AG08395 (cell line): ENCODE results near the gene SCO1.
"Not testable (repeated sequence)": the region's sequence is repeated elsewhere in the genome, so short reads cannot be mapped to it uniquely, and the experiment has no call there.

Experiments used
- DNase-seq: peaks from one replicate; pipeline ENCODE4 v3.0.0; 2012; ENCODE audit warnings: mixed read lengths, low spot score

Gene SCO1

DNA sequence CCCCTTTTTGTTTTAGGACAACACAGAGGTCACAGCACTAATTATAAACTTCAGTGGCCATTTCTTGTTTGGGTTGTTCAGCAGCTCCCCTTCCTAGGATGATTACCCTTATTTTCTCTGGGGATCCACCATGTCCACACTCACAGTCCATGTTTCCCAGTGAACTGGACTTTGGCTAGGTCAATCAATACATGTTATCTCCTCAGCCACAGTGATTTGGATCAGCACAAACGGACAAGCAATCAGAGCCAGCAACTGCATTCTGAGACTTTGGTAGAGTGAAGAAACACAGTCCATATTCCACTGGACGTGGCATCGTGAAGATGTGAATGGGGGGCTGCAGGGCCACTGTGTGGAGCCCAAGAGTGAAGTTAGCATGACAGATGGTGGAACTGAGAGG is 27.9 kb upstream of the SCO1 start:
- no peak for DNase-seq

DNA sequence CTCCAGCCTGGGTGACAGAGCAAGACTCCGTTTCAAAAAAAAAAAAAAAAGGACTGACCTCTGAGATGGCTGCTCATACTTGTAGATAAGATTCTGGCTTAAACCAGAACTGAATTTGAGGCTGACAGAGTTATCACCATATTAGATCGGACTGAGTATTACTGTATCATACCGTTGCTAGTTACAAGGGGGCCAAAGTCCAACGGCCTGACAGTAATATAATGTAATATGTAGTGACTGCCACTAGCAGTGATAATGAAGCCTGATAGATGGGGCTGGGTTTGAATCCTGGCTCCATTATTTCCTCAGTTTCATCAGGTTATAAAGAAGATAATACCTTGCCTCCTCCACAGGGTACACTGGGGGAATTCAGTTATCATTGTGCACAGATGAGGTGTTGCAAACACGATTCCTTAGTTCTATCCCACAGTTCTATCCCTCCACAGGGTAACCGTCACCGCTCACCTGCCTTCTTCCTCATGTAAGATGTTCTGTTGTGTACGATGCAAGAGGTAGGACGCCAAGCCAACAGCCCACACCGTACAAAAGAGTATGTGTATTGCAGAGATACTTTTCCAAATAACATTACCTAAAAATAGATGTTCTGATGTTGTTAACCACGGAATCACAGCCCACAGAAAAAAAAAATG is 27.3 kb upstream of the SCO1 start:
- no peak for DNase-seq

DNA sequence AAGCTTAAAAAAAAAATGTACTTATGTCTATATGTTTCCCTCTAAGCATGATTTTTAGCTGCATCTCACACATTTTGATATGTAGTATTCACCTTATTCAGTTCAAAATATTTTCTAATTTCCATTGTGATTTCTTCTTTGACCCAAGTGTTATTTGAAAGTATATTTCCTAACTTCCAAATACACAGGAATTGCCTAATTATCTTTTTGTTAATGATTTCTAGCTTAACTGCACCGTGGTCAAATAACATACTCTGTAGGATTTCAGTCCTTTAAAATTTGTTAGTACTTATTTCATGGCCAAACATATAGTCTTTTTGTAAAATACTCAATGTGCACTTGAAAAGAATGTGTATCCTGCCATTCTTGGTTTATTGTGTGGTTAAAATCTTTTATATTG is 21.2 kb upstream of the SCO1 start:
- no peak for DNase-seq

DNA sequence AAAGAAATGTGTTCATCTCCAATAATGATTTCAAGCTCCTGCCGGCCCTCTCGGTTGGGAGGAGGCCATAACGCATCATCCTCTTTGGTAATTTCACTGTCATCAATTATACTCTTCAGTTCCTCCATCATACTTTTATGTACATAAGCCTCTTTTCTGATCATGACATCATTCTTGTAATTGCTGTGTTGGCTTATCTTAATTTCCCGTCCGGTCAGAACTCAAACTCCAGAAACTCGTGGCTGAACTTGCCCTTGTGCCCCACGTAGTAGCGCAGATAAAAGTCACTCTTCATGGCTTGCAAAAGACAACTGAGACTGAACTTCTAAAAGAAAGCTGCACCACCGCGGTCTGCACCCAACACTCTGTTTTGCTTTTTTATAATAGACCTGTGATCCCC is 18.9 kb upstream of the SCO1 start:
- DNase-seq, result no peak

DNA sequence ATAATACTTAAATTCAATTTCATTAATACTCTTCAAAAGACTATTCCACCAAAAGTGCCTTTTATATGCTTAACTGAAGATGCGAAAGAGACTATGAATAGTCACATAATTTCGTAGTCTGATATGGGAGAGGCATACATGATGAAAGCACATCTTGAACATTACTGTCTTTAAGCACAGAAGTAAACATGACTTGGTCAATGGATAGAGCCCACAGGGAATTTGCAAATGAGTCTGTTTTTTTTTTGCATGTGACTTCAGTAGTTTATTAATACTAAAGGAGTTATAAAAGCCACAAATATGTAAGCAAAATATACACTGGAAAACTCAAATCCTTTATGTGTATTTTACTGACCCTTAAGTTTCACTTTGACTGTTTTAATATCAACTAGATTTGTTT is 16.0 kb upstream of the SCO1 start:
- DNase-seq, result no peak

DNA sequence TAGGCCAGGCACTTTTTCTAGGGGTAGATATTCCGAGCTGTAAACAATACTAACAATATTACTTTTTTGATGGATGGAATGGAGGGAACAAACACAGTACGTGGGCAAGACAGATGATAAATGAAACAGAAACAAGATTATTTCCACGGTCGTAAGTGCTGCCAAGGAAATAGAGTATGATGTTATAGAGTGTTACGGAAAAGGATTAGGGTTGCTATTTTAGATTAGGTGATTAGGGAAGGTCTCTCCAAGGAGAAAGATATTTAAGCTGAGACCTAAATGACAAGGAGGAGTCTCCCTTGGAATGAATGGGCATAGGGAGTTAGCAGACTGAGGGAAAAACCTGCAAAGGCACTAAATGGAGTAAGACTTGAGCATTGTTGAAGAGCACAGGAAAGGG is 8.4 kb upstream of the SCO1 start:
- DNase-seq, result no peak

DNA sequence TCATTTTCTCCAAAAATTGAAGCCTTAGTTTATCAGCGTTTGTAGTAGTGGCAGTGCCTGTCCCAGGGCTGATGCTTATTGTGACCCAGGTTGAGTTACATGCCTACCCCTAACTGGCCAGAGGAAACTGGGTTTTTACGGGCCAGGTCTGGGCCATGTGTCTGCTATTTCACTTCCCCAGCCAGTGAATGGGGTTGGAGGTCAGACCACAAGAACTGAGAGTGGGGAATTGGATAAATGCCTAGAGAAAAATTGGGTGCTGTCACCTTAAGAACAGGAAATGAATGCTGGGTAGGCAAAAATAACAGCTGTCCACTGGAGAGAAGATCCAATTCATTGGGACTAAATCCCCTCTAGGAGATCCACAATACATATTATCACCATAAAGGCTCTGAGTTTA is 5.2 kb upstream of the SCO1 start:
- DNase-seq, result no peak

DNA sequence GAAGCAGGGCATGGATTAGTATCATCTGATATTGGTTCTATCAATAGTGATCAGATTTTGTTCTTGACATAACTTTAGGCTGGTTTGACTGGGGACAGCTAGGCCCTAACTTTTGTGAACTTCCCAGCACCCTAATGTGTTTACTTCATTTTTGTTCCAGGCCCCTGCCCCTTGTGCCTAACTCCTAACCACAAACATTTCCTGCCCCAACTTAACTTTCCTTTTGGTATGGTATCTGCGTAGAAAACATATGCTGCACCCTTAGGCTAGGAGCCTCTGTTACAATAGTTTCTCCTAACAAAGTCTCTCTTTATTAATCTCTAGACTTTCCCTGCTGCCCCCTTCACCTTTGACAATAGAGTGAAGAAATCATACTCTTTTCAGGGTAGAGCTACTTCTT is 2.5 kb upstream of the SCO1 start:
- no peak for DNase-seq

DNA sequence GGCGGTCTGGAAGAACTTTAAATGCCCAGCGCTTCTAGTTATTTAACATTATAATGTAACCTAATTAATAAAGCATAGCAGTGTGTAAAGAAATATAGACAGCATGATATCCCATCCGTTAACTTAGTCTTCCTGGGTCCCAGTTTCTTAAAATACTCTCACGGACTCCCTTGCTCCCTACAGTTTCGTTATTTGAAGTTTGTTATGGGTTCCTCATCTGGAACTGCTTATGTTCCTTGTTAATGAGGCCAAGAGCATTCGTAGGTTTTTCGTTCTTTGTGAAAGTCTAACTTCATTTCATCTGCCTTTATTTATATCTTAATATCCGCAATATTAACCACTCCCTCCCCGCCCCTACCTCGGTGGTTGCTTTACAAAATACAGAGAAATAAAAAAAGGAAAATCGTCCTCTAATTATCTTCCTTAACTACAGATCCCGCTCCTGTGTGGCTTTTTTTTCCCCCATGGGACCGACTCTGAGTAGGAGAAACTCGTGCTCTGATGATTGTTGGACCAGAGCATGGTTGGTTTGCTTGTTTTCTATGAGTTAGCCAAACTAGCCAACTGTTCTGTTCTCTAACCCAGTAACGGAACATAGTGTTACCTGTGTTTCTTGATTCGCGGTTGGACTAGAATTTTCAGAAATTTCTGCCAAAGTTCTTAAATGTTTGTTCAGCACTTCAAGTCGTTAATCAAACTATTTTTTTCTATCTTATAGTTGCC is 924 bp upstream of the SCO1 start:
- DNase-seq, result peak; percentile 41

DNA sequence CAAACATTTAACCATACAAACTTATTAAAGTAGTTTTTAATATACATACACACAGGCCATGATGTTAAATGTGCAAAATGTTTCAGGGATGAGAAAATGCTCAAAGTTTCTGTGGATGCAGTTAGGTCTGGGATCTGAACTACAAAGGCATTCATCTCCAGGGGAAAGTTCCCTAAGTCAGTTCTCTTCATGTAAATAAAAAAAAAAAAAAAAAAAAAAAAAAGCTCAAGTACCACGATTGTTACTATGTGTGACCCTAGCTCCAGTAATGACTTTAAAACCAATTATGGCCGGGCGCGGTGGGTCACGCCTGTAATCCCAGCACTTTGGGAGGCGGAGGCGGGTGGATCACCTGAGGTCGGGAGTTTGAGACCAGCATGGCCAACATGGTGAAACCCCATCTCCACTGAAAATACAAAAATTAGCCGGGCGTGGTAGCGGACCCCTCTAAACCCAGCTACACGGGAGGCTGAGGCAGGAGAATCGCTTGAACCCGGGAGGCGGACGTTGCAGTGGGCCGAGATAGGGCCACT is 1.4 kb downstream of the SCO1 start:
- not testable (repeated sequence) for DNase-seq

DNA sequence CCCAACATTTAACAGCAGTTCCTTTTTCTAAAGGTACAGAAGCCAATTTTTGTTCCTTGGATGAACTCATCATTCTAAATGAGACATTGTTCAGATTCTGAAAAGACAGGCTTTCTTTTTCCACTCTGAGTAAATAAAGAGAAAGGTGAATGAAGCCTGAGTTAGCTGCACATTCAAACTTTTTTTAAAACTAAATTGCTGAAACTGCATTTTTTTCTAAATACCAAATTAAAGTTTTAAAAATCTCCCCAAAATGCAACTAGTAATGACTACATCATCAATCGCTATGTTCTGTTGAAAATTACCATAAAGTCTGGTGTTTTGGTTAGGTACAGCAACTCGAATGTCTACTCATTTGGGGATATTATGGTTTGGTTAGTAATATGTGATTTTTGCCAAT is 9.8 kb downstream of the SCO1 start:
- DNase-seq, result no peak

DNA sequence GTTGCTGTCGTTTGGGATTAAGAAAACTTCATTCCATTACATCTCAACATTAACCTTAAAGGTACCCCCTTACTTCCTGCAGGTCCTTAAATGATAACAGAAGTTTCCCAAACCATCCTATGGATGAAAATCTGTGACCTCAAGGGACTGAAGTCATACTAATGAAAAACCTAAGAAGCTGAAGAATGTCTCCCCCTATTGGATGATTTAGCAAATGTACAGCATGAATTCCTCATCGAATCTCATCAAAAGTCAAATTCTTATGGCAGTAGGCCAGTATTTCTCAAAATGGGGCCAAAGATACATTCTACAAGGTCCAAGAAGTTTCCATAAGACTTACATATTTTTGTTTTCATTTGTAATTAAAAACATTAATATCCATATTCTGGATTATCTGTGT is 13.5 kb downstream of the SCO1 start:
- peak; percentile 20 for DNase-seq

DNA sequence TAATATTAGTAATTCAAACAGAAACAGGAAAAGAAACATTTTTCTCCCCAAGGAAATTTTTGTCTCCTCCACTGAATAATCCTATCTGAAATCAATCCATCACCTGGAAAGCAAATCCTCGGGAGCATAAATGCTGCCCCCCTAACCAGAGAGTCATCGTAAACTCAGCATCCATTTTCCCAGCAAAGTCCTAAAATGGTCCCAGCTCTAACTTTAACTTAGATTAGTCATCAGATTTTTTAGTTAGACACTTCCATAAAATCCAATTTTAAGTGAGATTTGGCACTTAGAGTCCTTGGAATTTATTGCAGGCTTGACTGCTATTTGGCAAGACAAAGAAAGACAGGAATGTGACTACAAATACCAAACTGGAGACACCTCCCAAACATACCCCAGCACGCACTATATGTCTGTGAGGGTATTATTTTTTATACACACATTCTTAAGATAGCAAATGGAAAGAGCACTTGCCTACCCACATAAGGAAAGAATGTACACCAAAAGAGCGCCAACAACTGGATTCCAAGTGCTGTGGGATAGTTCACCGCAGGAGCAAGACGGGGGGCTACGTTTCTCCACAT is 15.4 kb downstream of the SCO1 start:
- DNase-seq, result peak; percentile 42

DNA sequence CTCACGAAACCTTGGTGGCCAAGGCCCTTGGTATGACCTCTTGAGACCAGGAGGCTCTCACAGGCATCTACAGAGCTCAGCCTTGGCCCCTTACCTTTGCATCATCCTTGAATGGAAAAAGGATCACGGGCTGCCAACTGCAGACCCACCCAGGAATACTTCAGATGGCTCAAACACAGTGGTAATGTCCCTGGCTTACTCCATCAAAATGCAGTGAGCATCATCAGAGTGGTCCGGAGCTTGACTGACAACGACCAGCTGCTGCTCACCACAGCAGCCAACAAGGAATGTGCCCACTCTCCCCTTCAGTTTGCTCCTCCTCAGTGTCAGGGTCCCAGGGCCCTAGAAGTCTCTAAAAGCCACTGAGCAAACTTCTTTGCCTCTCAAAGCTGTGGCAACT is 22.6 kb downstream of the SCO1 start:
- no peak for DNase-seq

DNA sequence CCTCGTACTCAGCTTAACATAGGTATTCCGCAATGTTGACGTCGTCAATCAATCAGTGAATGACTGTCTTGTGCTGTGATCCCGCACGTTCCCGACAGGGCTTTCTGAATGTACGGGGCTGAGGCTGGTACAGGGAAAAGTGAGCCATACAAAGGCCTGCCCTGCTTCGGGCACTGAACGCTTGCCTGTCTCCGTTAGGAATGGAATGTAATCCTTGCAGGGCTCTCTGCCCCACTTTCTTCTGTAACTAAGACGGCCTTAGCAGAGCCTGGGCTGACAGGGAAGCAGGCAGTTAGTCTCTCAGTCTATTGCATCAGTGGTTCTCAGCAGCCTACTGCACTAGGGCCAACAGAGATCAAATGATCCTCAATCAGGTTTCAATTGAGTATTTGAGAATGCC is 24.0 kb downstream of the SCO1 start:
- no peak for DNase-seq

DNA sequence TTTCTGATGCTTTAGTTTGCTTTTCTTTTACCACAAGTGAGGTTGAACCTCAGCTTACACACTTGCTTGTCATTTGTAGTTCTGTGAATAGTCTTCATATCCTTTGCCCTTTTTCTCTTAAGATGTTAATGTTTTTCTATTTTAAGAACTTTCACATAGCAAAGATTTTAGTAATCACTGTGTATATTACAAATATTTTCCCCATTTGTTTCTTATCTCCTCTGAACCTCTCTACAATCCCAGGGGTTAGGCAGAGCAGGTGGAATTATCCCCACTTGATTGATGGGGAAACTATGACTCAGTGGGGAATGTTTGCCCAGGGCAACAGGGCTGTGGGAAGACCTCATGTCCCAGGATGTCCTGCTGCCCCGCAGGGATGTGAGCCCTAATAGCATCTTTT is 28.6 kb downstream of the SCO1 start:
- peak; percentile 37 for DNase-seq

DNA sequence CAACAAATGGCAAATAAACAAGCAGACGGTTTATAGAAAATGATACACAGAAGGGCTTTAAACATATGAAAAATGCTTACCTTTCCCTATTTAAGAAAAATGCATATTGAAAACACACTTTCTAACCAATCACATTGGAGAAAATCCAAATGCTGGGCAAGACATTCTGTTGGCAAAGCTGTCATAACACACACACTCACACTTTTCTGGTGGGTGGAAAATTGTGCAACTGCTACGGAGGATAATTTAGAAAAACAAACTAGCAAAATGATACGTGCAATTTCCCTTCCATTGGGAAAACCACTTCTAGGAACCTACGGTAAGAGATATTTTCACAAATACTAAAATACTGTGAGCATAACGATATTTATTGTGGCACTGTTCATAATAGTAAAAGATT is 30.4 kb downstream of the SCO1 start:
- no peak for DNase-seq

DNA sequence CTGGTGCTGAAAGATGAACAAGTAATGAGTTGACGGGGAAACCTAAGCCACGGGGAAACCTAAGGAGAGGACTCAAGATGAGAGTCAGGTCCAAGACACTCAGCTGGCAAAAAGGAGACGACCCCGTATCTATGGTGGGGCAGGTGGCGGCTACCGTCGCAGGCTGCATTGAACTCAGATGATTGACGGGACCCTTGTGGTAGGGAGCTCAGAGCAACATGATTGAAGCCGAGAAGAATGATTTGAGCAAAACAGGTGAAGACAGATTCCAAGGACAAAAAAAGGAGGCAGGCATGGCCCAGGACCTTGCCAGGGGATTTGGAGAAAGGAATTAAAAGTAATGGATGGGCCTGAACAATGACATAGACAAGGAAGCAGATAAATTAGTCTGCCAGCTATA is 32.8 kb downstream of the SCO1 start:
- no peak for DNase-seq

DNA sequence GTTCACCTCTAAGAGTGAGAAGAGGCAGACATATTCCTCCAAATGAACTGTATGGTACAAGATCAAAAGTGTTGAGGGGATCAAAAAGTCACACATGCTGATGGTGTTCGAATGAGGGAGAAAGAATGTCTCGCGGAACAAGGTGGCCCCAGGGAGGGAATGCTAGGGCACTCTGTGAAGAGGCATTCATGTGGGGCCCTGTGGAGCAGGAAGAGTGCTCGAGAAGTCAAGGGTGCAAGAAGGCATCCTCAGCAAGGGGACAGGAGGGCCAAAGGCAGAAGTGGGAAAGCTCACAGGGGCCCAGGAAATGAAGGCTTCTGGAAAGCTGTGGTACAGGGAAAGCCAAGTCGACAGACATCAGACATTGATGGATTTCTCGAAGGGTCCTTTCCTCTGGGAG is 34.1 kb downstream of the SCO1 start:
- DNase-seq, result no peak

DNA sequence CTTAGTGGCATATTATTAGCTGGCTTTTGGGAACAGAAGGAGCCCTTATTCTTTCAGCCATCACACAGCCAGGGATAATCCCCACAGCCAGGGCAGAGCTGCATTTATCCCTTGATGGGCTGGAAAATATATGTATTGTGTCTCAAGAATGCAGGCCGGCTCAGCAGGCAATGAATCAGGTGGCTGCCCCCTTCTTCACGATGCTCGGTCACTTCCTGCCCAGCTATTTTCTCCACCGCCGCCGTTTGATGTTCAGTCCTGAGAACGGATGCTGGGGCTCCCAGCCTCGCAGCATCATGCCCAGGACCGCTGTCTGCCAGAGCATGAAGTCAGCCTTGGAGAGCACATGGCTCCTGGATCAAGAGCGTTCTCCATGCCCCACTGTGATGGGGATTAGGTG is 35.9 kb downstream of the SCO1 start:
- DNase-seq, result no peak

DNA sequence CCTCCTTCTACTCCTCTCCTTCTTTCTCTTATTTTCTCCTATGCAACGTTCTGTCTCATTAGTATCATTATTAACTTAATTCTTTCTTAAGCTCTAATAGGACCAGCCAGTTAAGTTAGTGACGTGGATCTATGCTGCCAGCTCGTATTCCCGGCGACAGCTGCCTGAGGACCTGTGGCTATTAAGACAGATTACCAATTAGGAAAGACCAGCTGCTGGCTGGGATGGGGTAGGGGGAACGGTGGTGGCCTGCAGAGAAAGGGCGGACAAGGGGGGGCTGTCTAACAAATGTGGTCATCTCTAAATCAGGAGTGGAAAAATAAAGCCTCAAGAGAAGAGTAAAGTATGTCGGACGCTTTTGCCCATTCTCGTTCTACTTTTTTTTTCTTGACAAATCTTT is 39.5 kb downstream of the SCO1 start:
- no peak for DNase-seq

DNA sequence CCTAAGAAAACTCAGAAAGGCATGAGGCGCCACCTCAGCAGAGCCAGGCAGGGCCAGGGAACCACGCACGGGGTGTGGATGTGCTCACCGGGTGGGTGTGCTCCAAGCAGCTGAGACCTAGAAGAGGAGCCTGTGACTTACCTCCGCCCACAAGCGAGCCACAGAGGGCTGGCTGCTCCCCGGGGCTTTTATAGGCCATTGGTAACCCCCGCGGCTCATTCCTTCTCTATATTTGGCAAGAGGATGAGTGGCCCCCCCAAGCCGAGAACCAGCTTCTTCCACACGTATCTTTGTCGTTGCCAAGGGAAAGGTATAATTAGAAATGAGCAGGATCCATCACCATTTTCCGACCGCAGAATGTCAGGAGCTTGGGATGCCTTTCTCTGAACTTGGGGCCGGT is 40.2 kb downstream of the SCO1 start, which contains the start of gene MYH3:
TSS of gene MYH3 (minus strand) at position 162 of the 400 bp plus-strand sequence. CDS start 2,245 bp downstream, outside the sequence.
- no peak for DNase-seq

DNA sequence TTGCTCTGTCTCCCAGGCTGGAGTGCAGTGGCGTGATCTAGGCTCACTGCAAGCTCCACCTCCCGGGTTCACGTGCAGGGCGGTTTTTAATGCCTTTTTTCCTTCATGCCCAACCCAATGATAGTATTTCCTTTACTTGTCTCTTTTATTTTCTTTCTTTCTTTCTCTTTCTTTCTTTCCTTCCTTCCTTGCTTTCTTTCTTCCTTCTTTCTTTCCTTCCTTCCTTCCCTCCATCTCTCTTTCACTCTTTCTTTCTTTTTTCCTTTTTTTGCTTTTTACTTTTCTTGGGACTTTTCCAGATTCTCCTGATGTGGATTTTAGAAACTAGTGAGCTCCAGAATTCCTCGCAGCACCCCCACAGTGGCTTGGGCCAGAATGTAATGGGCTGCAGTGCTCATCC is 43.3 kb downstream of the SCO1 start:
- DNase-seq, result no peak
